ENCODE results near the gene PNPLA2. TPM values are rescaled to one million over a fixed set of nuclear protein-coding genes. Genes with fewer than 3 reads are reported as not detected.
A peak's percentile ranks its signal among the peaks of the same experiment; 100 is the strongest.

Gene PNPLA2
- total RNA-seq, 1 donor from 2014 or later, result 40.5 TPM

- TF ChIP-seq CTCF (IDR thresholded peaks at IDR 0.05; ENCODE audit: unreplicated experiment), result no peak
- Mint-ChIP-seq H3K4me3 (ENCODE audit: unreplicated experiment) (no peak overlapping the region), H3K36me3 (ENCODE audit: low read depth, unreplicated experiment) (no peaks in the 10 kb centered on the region), H3K4me1 (ENCODE audit: unreplicated experiment) (no peaks in the 10 kb centered on the region), H3K9me3 (ENCODE audit: unreplicated experiment) (no peaks in the 10 kb centered on the region), H3K27ac (ENCODE audit: unreplicated experiment) (no peak overlapping the region), H3K27me3 (ENCODE audit: unreplicated experiment) (peaks cover 22% of the 10 kb centered on the region)
- DNase-seq (ENCODE audit: low spot score), result no peak
Observed at GRCh38 chr11:867856-868358, 49.2 kb downstream of the PNPLA2 start.

- H3K4me1 Mint-ChIP-seq (ENCODE audit: unreplicated experiment), result no peaks in the 10 kb centered on the region
- TF ChIP-seq CTCF (IDR thresholded peaks at IDR 0.05; ENCODE audit: unreplicated experiment), result no peak
- peaks cover 20% of the 10 kb centered on the region for H3K27me3 Mint-ChIP-seq (ENCODE audit: unreplicated experiment)
- H3K4me3 Mint-ChIP-seq (ENCODE audit: unreplicated experiment), result no peak overlapping the region
- H3K27ac Mint-ChIP-seq (ENCODE audit: unreplicated experiment), result no peak overlapping the region
- DNase-seq (ENCODE audit: low spot score), result no peak
- no peaks in the 10 kb centered on the region for H3K36me3 Mint-ChIP-seq (ENCODE audit: low read depth, unreplicated experiment)
- H3K9me3 Mint-ChIP-seq (ENCODE audit: unreplicated experiment), result no peaks in the 10 kb centered on the region
Observed at GRCh38 chr11:868394-868793, 49.7 kb downstream of the PNPLA2 start.

GRCh38 chr11:868802-869201 is 50.1 kb downstream of the PNPLA2 start:
- no peaks in the 10 kb centered on the region for H3K4me1 Mint-ChIP-seq (ENCODE audit: unreplicated experiment)
- H3K4me3 Mint-ChIP-seq (ENCODE audit: unreplicated experiment), result no peak overlapping the region
- no peaks in the 10 kb centered on the region for H3K9me3 Mint-ChIP-seq (ENCODE audit: unreplicated experiment)
- peaks cover 3% of the 10 kb centered on the region for H3K36me3 Mint-ChIP-seq (ENCODE audit: low read depth, unreplicated experiment)
- H3K27ac Mint-ChIP-seq (ENCODE audit: unreplicated experiment), result no peak overlapping the region
- H3K27me3 Mint-ChIP-seq (ENCODE audit: unreplicated experiment), result peaks cover 20% of the 10 kb centered on the region
- DNase-seq (ENCODE audit: low spot score), result no peak
- TF ChIP-seq CTCF (IDR thresholded peaks at IDR 0.05; ENCODE audit: unreplicated experiment), result no peak

GRCh38 chr11:869399-870126 is 50.8 kb downstream of the PNPLA2 start:
- Mint-ChIP-seq H3K27ac (ENCODE audit: unreplicated experiment) (no peak overlapping the region), H3K36me3 (ENCODE audit: low read depth, unreplicated experiment) (peaks cover 5% of the 10 kb centered on the region), H3K4me3 (ENCODE audit: unreplicated experiment) (no peak overlapping the region), H3K27me3 (ENCODE audit: unreplicated experiment) (peaks cover 18% of the 10 kb centered on the region), H3K9me3 (ENCODE audit: unreplicated experiment) (no peaks in the 10 kb centered on the region), H3K4me1 (ENCODE audit: unreplicated experiment) (no peaks in the 10 kb centered on the region)
- DNase-seq (ENCODE audit: low spot score), result no peak
- TF ChIP-seq CTCF (IDR thresholded peaks at IDR 0.05; ENCODE audit: unreplicated experiment), result no peak

GRCh38 chr11:870127-870413 is 51.4 kb downstream of the PNPLA2 start:
- Mint-ChIP-seq H3K27me3 (ENCODE audit: unreplicated experiment) (peaks cover 14% of the 10 kb centered on the region), H3K9me3 (ENCODE audit: unreplicated experiment) (no peaks in the 10 kb centered on the region), H3K36me3 (ENCODE audit: low read depth, unreplicated experiment) (peaks cover 5% of the 10 kb centered on the region), H3K4me1 (ENCODE audit: unreplicated experiment) (no peaks in the 10 kb centered on the region), H3K27ac (ENCODE audit: unreplicated experiment) (no peak overlapping the region), H3K4me3 (ENCODE audit: unreplicated experiment) (no peak overlapping the region)
- no peak for TF ChIP-seq CTCF (IDR thresholded peaks at IDR 0.05; ENCODE audit: unreplicated experiment)
- peak; percentile 38 for DNase-seq (ENCODE audit: low spot score)
